NCI-H146 treated with DMSO at 0.1 percent for 48 hours (cell line): ENCODE results near the gene PCDH7.

ENCODE experiments used
- DNase-seq: peaks from one replicate; lab custom pipeline; 2025; ENCODE audit not compliant: unreplicated experiment; lab: John Stamatoyannopoulos, UW

The PCDH7 gene

DNA sequence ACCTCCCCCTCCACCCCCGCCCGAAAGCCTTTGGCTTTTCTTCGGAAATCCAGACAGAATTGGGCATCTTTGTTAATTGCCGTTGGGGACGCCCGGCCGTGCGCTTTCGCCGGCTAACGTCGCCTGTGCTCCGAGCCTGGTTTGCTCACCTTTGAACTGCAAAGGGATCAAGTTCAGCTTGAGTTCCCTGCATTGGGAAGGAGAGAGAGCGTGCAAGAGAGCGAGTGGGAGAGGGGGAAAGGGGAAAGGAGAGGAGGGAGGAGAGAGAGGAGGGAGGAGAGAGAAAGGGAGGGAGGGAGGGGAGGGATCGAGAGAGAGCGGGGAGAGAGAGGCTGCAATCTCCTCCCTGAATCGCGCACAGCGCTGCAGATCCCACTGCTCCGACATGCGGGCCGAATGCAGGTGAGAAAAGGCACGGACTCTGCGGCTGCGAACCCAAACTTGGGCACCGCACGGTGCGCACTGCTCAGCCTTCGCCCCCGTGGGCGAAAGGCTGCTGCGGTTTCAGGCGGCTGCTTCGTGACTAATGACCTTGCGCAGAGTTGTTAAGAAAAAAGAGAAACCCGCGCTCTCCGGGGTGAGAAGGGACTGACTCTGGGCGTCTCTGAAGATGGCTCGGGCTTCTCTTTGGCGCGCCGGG is at the start of gene PCDH7:
Gene PCDH7, plus strand, starts transcription at position 349 of the 640 bp plus-strand sequence. CDS start 1,054 bp downstream, outside the sequence.
- DNase-seq, result peak; percentile 65

- DNase-seq, result no peak
Observed at GRCh38 chr4:30671926-30672448, 48.2 kb upstream of the PCDH7 start.

DNA sequence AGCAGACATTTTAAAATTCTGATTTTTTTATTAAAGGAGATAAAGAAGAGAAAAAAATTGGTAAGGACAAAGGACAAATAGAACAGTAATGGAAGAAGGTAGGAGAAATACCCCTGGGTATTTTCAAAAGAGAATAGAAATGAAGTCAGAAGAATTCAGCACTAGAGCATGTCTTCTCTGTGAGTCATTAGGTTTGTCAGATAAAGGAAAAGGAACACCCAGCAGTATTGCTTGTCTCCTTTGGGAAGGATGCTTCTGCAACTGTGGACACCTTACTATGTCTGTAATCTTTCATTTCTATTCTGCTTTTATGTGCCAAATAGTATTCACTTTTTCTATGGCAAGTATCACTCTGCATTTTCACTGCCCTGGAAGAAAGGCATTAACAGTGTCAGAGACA is 24.0 kb upstream of the PCDH7 start:
- DNase-seq, result no peak

GRCh38 chr4:30714408-30715031 is 5.6 kb upstream of the PCDH7 start:
- no peak for DNase-seq

DNA sequence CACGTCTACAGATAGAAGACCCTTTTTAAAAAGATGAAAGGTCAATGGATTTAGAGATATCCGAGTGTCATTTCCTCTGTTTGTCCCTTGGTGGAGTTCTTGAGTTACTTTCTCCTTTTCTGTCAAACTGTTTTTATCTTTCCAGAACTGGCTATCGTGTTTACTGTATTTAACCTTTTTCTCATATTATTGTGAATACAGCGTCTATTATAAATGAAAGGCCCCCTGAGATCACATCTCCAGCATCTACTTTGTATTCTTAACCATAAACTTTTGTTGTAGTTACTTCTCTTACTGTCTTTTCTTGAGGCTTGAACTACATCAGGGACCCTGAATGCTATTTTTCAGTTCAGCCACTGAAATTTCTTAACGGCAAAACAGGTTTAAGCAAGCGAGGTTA is 4.0 kb upstream of the PCDH7 start:
- DNase-seq, result peak; percentile 53

DNA sequence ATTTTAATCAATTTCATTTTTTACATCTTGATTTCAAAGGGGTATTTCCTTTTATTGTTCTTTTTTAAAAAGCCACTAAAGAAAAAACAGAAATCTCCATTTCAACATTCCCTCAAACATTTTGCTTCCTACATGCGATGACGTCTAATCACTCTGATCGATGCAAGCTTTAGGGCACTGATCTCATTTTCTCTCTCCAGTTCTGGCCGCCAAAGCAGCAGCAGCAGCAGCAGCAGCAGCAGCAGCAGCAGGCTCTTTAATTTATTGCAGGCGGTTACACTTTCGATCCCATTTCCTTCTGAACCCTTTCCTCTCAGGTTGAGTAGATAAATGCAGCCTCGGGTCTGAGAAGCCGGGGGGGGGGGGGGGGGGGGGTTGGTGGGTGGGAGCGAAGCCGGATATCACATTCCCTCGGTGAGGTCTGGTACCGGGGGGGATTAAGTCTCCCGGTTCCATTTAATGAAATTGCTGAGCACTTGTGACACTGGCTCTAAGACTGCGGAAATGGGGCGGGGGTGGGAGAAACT is 3.4 kb upstream of the PCDH7 start:
- peak; percentile 53 for DNase-seq

GRCh38 chr4:30717208-30718020 is 2.8 kb upstream of the PCDH7 start:
- DNase-seq, result peak; percentile 53

GRCh38 chr4:30718021-30718542 is 2.1 kb upstream of the PCDH7 start:
- peak; percentile 59 for DNase-seq

GRCh38 chr4:30718641-30719453 is 1.3 kb upstream of the PCDH7 start:
- peak; percentile 18 for DNase-seq

DNA sequence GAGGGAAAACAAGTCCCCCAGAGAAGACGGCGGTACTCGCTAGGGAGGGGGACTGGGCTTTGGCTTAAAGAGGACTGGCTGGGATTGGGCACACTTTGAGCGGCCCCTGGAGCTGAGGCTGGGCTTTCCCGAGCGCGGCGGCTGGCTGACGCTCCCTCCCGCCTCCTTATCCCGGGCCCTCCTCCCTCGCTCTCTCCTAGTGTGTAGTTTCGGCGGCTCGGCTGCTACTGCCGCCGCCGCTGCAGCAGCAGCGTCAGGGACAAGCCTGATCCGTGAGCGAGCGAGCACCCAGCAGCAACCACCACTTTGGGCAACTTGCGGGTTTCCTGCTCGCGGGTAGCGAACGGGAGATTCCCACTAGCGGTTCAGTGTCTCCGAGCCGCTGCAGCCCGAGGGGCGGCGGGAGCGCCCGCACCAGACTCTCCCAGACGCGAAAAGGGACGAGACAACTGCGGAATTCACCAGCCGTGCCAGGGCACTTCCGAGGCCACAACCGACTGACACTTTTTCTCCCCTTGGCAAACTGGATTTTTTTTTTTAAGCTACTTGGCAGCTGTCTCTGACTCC is 632 bp upstream of the PCDH7 start:
- peak; percentile 48 for DNase-seq

GRCh38 chr4:30720661-30721184 is 554 bp downstream of the PCDH7 start:
- peak; percentile 48 for DNase-seq

GRCh38 chr4:30721185-30722091 is 1.3 kb downstream of the PCDH7 start:
- peak; percentile 25 for DNase-seq

DNA sequence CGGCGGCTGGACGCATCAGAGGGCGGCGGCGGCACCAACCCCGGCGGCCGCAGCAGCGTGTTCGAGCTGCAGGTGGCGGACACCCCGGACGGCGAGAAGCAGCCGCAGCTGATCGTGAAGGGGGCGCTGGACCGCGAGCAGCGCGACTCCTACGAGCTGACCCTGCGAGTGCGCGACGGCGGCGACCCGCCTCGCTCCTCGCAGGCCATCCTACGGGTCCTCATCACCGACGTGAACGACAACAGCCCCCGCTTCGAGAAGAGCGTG is 1.9 kb downstream of the PCDH7 start:
- DNase-seq, result no peak

- no peak for DNase-seq
Observed at GRCh38 chr4:30722359-30723200, 2.4 kb downstream of the PCDH7 start.

DNA sequence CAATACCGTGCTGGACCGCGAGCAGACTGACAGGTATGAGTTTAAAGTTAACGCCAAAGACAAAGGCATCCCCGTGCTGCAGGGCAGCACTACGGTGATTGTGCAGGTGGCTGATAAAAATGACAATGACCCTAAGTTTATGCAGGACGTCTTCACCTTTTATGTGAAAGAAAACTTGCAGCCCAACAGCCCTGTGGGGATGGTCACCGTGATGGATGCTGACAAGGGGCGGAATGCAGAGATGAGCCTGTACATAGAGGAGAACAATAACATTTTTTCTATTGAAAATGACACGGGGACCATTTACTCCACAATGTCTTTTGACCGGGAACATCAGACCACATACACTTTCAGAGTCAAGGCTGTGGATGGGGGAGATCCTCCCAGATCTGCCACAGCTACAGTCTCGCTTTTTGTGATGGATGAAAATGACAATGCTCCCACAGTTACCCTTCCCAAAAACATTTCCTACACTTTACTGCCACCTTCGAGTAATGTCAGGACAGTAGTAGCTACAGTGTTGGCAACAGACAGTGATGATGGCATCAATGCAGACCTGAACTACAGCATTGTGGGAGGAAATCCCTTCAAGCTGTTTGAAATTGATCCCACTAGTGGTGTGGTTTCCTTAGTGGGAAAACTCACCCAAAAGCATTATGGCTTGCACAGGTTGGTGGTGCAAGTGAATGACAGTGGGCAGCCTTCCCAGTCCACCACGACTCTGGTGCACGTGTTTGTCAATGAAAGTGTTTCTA is 3.2 kb downstream of the PCDH7 start:
- DNase-seq, result peak; percentile 27

GRCh38 chr4:30724247-30724646 is 4.1 kb downstream of the PCDH7 start:
- peak; percentile 4 for DNase-seq

DNA sequence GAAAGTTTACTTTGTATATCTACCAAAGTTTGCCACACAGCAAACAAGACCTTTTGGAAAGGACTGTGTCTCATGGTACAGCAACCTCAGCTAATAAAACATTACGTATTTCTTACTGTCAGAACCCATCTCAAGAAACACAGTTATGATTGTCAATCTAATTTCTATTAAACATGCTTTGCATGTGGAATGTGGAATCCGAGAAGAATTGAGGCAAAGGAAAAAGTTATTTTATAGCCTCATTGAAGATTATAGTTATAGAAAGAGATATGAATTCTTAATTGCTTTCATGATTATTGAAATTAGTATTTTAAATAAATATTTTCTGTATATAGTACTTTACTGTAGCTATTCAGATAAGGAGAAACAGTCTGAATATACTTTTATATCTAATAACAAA is 5.4 kb downstream of the PCDH7 start:
- no peak for DNase-seq
